Memory B cell (primary cell): ENCODE results near the gene GBP2.
"Not testable (repeated sequence)": the region's sequence is repeated elsewhere in the genome, so short reads cannot be mapped to it uniquely, and the experiment has no call there.

ENCODE experiments used
- ATAC-seq: fragments of 150-1000 bp; cut with Tn5 transposase; 2 replicates; pipeline ENCODE4 v1.10.0; 2021; ENCODE audit warnings: low read depth, mild to moderate bottlenecking, moderate library complexity
- DNase-seq, 2 donors: peaks; one replicate each; pipeline ENCODE4 v3.0.0; 2022; ENCODE audit warnings: low spot score in 2 of 2
- H3K27ac Mint-ChIP-seq: one replicate; pipeline ENCODE4 v1.8.0; 2022; ENCODE audit warnings: mild to moderate bottlenecking, moderate library complexity, mixed read lengths
- H3K27me3 Mint-ChIP-seq: one replicate; pipeline ENCODE4 v1.8.0; 2022; ENCODE audit warnings: mixed read lengths
- H3K36me3 Mint-ChIP-seq: one replicate; pipeline ENCODE4 v1.8.0; 2022; ENCODE audit warnings: mild to moderate bottlenecking, mixed read lengths
- H3K4me1 Mint-ChIP-seq: one replicate; pipeline ENCODE4 v1.8.0; 2022; ENCODE audit warnings: mixed read lengths
- H3K4me3 Mint-ChIP-seq: one replicate; pipeline ENCODE4 v1.8.0; 2022; ENCODE audit warnings: mild to moderate bottlenecking, moderate library complexity, mixed read lengths
- H3K9me3 Mint-ChIP-seq: one replicate; pipeline ENCODE4 v1.8.0; 2022; ENCODE audit warnings: mixed read lengths

Gene GBP2

DNA sequence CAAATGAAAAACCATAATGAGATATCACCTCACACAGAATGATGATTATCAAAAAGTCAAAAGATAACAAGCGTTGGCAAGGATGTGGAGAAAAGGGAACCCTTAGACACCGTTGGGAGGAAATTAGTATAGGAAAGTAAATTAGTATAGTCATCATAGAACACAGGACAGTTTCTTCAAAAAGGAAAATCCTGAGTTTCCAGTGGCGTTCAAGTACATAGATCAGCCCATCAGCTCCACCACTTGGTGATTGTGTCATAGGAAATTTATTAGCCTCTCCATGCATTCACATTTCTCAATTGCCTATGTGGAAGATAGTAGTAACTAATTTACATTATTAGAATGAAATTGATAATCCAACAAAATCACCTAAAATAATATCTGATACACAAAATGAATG, 20.8 kb upstream of the GBP2 start:
- DNase-seq (no peak), ATAC-seq (no peak)
- Mint-ChIP-seq H3K4me3 (no peak overlapping the region), H3K36me3 (no peaks in the 10 kb centered on the region), H3K4me1 (peaks cover 3% of the 10 kb centered on the region), H3K27me3 (peaks cover 8% of the 10 kb centered on the region), H3K27ac (no peak overlapping the region), H3K9me3 (no peaks in the 10 kb centered on the region)

DNA sequence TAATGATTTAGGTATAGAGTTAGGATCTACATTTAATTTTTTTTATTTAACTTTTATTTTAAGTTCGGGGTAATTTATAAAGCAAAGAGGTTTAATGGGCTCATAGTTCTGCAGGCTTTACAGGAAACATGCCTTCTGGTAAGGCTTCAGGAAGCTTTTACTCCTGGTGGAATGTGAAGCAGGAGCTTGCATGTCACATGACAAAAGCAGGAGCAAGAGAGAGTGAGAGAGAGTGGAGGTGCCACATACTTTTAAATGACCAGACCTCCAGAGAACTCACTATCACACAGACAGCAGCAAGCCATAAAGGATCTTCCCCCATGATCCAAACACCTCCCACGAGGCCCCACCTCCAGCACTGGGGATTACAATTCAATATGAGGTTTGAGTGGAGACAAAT, 17.6 kb upstream of the GBP2 start:
- H3K27ac Mint-ChIP-seq = no peak overlapping the region
- DNase-seq = no peak
- no peaks in the 10 kb centered on the region for H3K36me3 Mint-ChIP-seq
- H3K27me3 Mint-ChIP-seq = peaks cover 5% of the 10 kb centered on the region
- peaks cover 3% of the 10 kb centered on the region for H3K4me1 Mint-ChIP-seq
- H3K4me3 Mint-ChIP-seq = no peak overlapping the region
- no peaks in the 10 kb centered on the region for H3K9me3 Mint-ChIP-seq
- ATAC-seq = no peak

DNA sequence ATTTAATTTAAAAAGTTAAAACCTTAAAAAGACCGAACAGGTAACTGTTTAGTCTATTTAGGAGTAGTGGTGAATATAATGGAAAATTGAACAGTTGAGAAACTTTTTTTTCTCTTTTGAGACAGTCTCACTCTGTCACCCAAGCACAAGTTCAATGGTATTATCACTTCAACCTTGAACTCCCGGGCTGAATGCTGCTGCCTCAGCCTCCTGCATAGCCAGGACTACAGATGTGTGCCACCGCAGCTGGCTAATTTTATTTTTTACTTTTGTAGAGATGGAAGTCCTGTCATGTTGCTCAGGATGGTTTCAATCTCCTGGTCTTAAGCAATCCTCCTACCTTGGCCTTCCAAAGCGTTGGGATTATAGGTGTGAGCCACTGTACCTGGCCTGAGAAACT, 16.2 kb upstream of the GBP2 start:
- peaks cover 3% of the 10 kb centered on the region for H3K4me1 Mint-ChIP-seq
- no peak overlapping the region for H3K4me3 Mint-ChIP-seq
- no peaks in the 10 kb centered on the region for H3K27me3 Mint-ChIP-seq
- no peaks in the 10 kb centered on the region for H3K9me3 Mint-ChIP-seq
- DNase-seq = no peak
- H3K36me3 Mint-ChIP-seq = no peaks in the 10 kb centered on the region
- H3K27ac Mint-ChIP-seq = no peak overlapping the region
- ATAC-seq = no peak

DNA sequence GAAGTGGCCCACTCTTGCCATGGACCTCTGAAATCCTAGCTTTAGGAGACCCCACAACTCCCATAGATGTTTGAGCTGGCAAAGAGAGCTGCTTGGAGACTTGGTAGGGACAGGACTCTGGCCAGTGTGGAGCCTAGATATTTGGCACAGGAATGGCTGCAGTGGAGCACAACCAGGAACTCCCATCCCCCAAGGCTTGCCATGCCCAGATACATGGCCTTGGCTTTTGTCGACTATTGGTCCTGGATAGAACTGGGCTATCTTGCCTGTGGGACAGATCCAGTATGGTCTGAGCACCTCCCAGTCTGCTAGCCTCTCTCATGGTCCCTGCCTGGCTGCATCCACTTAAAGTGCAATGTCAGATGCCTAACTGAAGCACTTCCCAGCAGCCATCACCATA, 7.8 kb upstream of the GBP2 start:
- peaks cover 9% of the 10 kb centered on the region for H3K4me1 Mint-ChIP-seq
- ATAC-seq (no peak), DNase-seq (no peak)
- no peak overlapping the region for H3K4me3 Mint-ChIP-seq
- peaks cover 9% of the 10 kb centered on the region for H3K27me3 Mint-ChIP-seq
- H3K36me3 Mint-ChIP-seq = peaks cover 3% of the 10 kb centered on the region
- H3K27ac Mint-ChIP-seq = no peak overlapping the region
- H3K9me3 Mint-ChIP-seq = no peaks in the 10 kb centered on the region

DNA sequence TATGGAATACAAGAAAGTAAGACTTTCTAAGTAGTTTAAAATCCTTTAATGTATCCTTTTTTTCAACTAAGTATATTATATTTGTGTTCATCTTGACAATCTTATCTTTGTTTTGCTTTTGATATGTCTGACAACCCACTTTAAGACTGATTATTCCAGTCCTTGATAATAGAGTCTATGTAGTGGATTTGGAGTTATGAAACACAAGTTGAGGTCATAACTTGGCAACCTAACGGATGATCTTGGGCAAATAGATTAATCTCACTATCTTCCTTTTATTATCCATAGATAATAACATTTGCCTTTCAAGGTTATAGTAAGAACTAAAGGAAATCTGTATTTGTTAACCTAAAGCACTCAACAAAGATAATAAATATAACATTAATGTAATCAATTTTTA, 4.8 kb upstream of the GBP2 start:
- ATAC-seq (no peak), DNase-seq (no peak)
- Mint-ChIP-seq H3K4me3 (no peak overlapping the region), H3K9me3 (no peaks in the 10 kb centered on the region), H3K4me1 (peaks cover 22% of the 10 kb centered on the region), H3K36me3 (peaks cover 3% of the 10 kb centered on the region), H3K27me3 (peaks cover 9% of the 10 kb centered on the region), H3K27ac (no peak overlapping the region)

DNA sequence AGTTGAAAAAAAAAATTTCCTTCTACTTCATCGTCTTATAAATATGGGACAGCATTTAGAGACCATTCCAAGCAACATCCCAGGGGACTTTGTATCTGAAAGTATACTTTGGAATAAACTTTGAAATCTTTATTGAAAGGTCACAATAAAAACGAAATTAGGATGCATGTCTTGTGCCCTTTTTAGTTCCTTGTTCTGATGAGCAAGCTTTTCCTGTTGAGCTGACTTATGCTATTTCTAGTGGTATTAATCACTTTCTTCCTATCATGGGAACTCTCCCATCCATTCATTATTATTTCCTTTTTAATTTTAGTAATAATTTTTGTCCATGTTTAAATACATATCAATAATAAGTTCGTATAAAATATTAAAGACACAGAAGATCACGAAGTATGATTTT, 4.0 kb upstream of the GBP2 start:
- no peak overlapping the region for H3K4me3 Mint-ChIP-seq
- H3K36me3 Mint-ChIP-seq = peaks cover 3% of the 10 kb centered on the region
- no peak for ATAC-seq
- DNase-seq = no peak
- H3K4me1 Mint-ChIP-seq = peaks cover 27% of the 10 kb centered on the region
- H3K27me3 Mint-ChIP-seq = peaks cover 9% of the 10 kb centered on the region
- H3K27ac Mint-ChIP-seq = no peak overlapping the region
- H3K9me3 Mint-ChIP-seq = no peaks in the 10 kb centered on the region

DNA sequence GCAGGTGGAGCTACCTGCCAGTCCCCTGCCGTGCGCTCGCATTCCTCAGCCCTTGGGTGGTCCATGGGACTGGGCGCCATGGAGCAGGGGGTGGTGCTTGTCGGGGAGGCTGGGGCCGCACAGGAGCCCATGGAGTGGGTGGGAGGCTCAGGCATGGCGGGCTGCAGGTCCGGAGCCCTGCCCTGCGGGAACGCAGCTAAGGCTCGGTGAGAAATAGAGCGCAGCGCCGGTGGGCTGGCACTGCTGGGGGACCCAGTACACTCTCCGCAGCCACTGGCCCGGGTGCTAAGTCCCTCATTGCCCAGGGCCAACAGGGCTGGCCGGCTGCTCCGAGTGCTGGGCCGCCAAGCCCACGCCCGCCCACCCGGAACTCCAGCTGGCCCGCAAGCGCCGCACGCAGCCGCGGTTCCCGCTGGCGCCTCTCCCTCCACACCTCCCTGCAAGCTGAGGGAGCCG, 2.1 kb upstream of the GBP2 start:
- H3K4me3 Mint-ChIP-seq, DNase-seq, H3K27me3 Mint-ChIP-seq, H3K9me3 Mint-ChIP-seq, ATAC-seq, H3K36me3 Mint-ChIP-seq, H3K27ac Mint-ChIP-seq: not testable (repeated sequence)
- H3K4me1 Mint-ChIP-seq = peaks cover 35% of the 10 kb centered on the region

DNA sequence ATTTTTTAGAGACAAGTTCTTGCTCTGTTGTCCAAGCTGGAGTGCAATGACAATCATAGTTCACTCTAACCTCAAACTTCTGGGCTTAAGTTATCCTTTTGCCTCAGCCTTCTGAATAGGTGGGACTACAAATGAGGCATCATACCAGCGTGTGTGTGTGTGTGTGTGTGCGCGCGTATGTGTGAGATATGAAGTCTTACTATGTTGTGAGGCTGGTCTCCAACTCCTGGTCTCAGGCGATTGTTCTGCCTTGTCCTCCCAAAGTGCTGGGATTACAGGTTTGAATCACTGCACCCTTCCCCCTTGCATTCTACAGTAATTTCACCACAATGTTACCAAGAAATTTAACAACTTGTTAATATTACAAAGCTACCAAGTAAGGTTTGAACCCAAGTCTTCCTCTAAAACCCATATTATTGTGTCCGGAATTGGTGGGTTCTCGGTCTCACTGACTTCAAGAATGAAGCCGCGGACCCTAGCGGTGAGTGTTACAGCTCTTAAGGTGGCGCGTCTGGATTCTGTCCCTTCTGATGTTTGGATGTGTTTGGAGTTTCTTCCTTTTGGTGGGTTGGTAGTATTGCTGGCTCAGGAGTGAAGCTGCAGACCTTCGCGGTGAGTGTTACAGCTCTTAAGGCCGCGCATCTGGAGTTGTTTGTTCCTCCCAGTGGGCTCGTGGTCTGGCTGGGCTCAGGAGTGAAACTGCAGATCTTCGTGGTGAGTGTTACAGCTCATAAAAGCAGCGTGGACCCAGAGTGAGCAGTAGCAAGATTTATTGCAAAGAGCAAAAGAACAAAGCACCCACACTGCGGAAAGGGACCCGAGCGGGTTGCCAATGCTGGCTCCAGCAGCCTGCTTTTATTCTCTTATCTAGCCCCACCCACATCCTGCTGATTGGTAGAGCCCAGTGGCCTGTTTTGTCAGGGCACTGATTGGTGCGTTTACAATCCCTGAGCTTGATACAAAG, 970 bp upstream of the GBP2 start:
- H3K4me3 Mint-ChIP-seq = peak overlapping the region; percentile 83
- ATAC-seq = not testable (repeated sequence)

DNA sequence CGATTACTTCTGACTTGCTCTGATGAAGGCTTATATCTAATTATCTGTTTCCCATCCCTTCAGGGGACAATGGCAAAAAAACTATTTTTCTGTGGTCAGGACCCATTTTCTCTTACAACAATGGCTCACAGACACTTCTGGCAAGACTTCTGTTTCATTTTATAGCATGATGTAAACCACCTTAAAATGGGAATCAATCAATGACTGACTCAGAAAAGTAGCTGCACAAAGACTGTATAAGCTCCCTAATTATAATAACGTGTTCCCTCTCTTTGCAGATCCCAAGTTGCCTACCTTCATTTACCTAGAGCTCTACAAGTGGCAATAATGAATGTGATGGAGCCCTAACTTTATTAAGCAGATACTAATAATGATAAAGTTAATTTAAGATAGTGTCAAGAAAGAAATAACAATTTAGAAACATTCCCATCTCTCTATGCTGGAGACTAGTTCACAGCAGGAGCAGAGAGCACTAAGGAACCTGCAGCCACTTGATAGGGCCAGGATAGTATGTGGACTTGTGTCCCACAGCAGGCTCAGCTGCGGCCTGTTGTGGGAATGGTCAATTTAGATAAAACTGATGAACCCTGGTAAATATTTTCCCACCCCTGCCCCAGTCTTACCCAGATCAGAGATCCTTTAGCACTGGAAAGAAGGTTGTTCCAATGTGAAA, 538 bp downstream of the GBP2 start:
- H3K27ac Mint-ChIP-seq = peak overlapping the region; percentile 89
- DNase-seq (no peak), ATAC-seq (no peak)
- no peaks in the 10 kb centered on the region for H3K9me3 Mint-ChIP-seq
- no peaks in the 10 kb centered on the region for H3K27me3 Mint-ChIP-seq
- H3K4me3 Mint-ChIP-seq = peak overlapping the region; percentile 92
- no peaks in the 10 kb centered on the region for H3K36me3 Mint-ChIP-seq
- H3K4me1 Mint-ChIP-seq = peaks cover 35% of the 10 kb centered on the region

More for the DNA sequence above, 970 bp upstream of the GBP2 start:
- H3K27me3 Mint-ChIP-seq, H3K36me3 Mint-ChIP-seq, DNase-seq, H3K9me3 Mint-ChIP-seq: not testable (repeated sequence)
- Mint-ChIP-seq H3K4me1 (peaks cover 35% of the 10 kb centered on the region), H3K27ac (peak overlapping the region; percentile 93)

DNA sequence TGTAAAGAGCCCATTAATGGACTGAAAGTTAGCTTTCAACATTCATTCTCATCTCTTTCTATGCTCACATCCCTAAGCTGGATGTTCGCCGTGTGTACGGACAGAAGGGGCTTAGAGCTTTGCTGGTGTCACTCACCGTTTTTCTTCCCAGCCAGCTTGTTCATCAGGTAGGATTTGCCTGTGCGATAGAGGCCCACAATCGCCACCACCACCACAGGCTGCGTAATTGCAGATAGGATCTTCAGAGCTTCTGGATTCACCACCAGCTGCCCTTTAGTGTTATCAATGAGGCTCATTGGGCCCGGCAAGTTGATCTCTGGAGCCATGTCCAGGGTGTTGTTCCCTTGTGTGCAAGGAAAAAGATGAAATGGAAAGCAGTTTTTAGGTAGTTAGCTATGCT, 4.3 kb downstream of the GBP2 start:
- Mint-ChIP-seq H3K27me3 (no peaks in the 10 kb centered on the region), H3K4me1 (peaks cover 20% of the 10 kb centered on the region), H3K36me3 (peaks cover 3% of the 10 kb centered on the region), H3K4me3 (no peak overlapping the region), H3K9me3 (no peaks in the 10 kb centered on the region), H3K27ac (no peak overlapping the region)
- no peak for DNase-seq
- no peak for ATAC-seq

DNA sequence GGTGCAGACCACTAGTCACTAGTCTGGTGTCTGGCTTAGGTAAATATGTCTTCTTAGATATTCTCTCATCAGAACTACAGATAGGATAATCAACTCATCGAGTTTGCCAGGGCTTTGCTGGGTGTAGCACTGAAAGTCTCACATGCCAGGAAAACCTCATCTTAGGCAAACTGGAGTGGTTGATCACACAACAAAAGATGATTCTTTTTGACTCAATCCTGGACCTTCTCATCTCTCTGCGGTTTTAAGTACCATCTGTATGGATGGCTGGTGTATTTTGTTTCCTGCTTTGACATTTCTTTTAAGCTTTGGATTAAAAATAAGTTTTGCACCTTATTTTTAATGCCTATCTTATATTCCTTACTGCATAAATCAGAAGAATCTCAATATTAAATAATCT, 11.3 kb downstream of the GBP2 start:
- DNase-seq = no peak
- peaks cover 29% of the 10 kb centered on the region for H3K36me3 Mint-ChIP-seq
- no peak overlapping the region for H3K4me3 Mint-ChIP-seq
- peaks cover 3% of the 10 kb centered on the region for H3K9me3 Mint-ChIP-seq
- no peaks in the 10 kb centered on the region for H3K27me3 Mint-ChIP-seq
- H3K27ac Mint-ChIP-seq = no peak overlapping the region
- no peak for ATAC-seq
- no peaks in the 10 kb centered on the region for H3K4me1 Mint-ChIP-seq

DNA sequence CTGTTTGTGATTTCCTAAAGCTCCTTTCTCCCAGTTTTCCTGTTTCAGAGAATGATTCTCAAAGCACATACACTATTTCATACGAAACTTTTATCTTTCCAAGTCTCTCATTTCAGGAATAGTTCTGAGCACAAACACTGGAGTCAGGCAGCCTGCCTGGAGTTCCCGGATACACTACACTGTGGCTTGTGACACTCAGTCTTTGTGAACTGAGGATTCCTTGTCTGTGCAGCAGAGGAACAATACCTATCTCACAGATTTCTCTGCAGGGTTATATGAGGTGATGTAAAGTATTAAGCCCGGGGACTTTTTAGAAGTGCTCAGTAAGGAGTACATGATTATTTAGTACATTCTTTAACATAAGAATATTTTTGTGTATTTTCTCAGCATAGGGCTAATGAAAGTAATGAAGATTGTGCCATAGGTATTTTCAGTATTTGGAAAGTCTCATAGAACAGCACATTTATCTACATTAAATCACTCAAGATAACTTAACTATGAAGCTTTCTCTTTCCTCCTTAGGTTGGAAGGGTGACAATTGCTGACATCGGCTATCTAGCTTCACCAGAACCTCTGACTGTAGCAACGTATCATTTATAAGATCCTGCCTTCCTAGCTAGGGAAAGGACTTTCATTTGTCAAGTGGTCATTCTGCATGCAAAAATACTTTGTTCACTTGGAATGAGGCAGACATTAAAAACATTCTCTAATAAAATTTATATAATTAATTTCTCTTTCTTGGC, 12.9 kb downstream of the GBP2 start:
- Mint-ChIP-seq H3K36me3 (peaks cover 36% of the 10 kb centered on the region), H3K9me3 (peaks cover 3% of the 10 kb centered on the region), H3K4me1 (no peaks in the 10 kb centered on the region), H3K27ac (no peak overlapping the region), H3K27me3 (no peaks in the 10 kb centered on the region), H3K4me3 (no peak overlapping the region)
- no peak for ATAC-seq
- DNase-seq = no peak

DNA sequence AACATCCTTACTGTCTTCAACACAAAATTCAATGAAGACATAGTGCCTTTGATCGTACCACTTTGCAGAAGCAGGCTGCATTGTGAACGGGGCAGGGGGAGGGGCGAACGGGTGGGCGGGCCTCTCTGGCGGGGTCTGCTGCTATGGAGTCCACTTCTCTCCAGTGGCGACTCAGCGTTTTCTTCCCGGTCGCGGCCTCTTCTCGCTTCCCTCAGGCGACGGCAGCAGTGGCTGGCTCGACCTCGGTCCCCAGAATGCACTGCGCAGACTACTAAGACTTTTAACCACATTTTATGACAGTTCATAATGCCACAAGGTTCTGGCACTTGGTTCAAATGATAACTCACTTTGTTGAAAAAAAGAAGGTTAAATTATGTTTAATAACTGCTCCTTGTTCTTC, 21.2 kb downstream of the GBP2 start:
- H3K4me1 Mint-ChIP-seq = no peaks in the 10 kb centered on the region
- H3K9me3 Mint-ChIP-seq = no peaks in the 10 kb centered on the region
- no peak overlapping the region for H3K27ac Mint-ChIP-seq
- no peaks in the 10 kb centered on the region for H3K27me3 Mint-ChIP-seq
- no peak for ATAC-seq
- peaks cover 26% of the 10 kb centered on the region for H3K36me3 Mint-ChIP-seq
- no peak overlapping the region for H3K4me3 Mint-ChIP-seq
- DNase-seq = no peak

DNA sequence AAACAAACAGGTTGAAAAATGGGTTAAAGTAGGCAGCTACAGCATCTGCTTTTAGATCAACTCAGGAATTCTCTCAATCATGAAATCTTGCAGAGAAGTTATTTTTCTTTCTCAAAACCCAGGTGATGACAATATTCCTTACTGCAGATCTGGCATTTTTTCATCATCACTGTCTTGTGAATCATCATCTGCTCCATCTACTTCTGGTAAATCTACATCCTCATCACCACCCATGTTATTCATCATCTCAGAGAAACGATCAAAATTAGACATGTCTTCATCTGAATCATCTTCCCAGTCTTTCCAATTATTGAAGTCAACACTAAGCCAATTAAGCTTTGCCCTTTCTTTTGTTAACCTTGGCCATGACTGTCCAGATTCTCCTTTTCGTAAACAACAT, 21.8 kb downstream of the GBP2 start:
- Mint-ChIP-seq H3K4me1 (no peaks in the 10 kb centered on the region), H3K27me3 (no peaks in the 10 kb centered on the region), H3K27ac (no peak overlapping the region), H3K4me3 (no peak overlapping the region), H3K36me3 (peaks cover 21% of the 10 kb centered on the region), H3K9me3 (no peaks in the 10 kb centered on the region)
- no peak for ATAC-seq
- DNase-seq = no peak
